ENCODE data around the gene IQCM.

DNA sequence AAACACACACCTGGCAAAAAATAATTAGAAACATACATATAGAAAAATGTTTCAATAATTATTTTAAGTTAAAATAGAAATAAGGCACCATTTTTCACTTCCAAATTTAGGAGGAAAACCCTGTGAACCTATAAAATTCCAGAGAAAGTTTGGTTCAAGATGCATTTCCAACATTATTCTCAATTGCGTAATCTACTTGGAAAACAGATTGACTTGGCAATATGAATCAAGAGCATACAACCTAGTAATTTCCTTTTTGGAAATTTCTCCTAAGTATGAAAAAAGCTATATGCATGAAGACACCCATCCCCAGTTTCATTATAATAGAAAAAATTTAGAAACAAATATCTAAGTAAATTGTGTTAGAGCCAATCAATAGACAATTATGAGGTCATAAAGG, 242.9 kb downstream of the IQCM start:
- no peak for TF ChIP-seq RELA (IDR thresholded peaks at IDR 0.05; ENCODE audit: borderline replicate concordance, partially characterized antibody)
- TF ChIP-seq, protein P1, sequence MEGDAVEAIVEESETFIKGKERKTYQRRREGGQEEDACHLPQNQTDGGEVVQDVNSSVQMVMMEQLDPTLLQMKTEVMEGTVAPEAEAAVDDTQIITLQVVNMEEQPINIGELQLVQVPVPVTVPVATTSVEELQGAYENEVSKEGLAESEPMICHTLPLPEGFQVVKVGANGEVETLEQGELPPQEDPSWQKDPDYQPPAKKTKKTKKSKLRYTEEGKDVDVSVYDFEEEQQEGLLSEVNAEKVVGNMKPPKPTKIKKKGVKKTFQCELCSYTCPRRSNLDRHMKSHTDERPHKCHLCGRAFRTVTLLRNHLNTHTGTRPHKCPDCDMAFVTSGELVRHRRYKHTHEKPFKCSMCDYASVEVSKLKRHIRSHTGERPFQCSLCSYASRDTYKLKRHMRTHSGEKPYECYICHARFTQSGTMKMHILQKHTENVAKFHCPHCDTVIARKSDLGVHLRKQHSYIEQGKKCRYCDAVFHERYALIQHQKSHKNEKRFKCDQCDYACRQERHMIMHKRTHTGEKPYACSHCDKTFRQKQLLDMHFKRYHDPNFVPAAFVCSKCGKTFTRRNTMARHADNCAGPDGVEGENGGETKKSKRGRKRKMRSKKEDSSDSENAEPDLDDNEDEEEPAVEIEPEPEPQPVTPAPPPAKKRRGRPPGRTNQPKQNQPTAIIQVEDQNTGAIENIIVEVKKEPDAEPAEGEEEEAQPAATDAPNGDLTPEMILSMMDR (IDR thresholded peaks at IDR 0.05 in 2 of 3, conservative IDR thresholded peaks at IDR 0.05 in 1 of 3; ENCODE audit: control insufficient read depth in 2 of 3, extremely low read depth in 1 of 3, insufficient read depth in 1 of 3, low read depth in 3 of 3, low read length in 3 of 3), result no peak
- TF ChIP-seq POLR2A (IDR thresholded peaks at IDR 0.05; ENCODE audit: low read depth, low read length), result no peak
- TF ChIP-seq YBX1 (IDR thresholded peaks at IDR 0.05), result no peak
